GM19397 (cell line): ENCODE measurements around the gene CDC42BPB.

ENCODE experiments used
- ATAC-seq: cut with Tn5 transposase; IDR thresholded peaks from one replicate; pipeline ENCODE4 v1.9.1; 2021; ENCODE audit warnings: mild to moderate bottlenecking, moderate library complexity; ENCODE audit not compliant: unreplicated experiment

CDC42BPB gene

DNA sequence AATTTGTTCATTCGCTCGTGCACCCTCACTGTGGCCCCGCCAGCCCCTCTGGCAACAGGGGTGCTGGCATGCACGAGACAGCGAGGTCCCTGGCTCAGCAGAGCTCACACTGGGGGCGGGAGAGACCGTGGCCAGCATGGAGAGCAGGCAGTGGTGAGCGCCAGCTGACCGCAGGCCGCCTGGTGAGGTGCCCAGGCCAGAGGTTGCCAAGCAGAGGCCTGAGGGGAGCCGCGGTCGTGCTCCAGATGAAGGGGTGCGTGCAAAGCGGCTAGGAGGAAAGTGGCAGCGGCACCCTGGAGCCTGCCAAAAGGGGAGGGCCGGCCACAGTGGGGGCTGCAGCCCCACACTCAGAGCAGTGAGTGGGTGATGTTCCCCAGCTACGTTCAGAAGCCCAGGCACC, 56.1 kb downstream of the CDC42BPB start:
- no peak for ATAC-seq

DNA sequence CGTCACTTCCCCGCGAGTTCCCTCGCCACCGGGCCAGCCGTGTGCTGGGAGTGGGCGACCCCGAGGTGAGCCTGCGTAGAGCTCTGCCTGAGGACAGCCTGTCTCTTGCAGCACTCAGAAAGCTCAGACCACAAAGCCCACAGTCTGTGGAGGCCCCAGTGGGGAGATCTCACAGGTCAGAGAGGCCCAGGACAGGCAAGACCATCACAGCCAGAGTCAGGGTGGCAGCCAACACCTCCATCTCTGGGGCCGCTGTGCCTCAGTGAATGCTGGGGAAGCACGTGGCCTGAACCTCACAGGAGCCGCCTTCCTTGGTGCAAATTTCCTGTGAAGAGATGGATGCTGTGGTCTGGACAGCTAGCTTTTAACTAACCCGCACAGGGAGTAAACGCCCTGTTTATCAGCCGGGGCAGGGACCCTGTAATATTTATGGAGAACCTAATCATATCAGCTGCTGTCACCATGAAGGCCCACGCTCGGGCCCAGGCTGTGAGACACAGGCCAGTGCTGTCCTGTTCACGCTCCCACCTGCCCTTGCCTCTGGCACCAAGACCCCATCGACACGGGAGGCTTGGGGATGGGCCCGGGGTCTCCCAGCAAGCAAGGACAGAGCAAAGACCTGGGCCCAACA, 56.9 kb downstream of the CDC42BPB start:
- ATAC-seq: no peak

DNA sequence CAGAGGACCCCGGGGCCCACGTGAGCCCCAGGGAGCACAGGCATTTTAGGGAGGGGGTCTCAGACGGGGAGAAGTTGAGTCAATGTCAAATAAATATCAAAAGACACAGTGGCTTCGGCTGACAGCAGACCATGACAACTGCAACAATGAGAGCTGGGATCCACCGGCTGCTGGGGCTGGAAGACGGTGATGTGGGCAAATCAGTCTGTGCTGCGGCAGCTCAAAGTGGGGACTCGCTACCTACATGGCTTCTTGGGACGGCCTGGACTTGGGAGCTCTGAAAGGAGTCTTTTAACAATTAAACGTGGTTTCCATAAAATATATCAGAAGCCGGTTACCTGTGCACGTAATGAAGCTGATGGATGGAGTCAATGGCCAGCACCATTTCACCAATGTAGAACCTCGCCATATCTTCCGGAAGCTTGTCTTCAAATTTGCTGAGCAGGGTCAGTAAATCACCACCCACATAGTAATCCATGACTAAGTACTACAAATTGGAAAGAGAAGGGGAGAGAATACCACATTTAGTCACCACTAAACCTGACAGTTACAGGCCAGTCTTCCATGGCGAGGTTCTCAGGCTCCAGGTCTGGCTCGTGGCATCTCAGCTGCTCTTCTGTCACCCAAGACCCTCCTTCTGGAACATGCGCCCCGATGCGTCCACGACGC, 58.0 kb downstream of the CDC42BPB start:
- no peak for ATAC-seq

DNA sequence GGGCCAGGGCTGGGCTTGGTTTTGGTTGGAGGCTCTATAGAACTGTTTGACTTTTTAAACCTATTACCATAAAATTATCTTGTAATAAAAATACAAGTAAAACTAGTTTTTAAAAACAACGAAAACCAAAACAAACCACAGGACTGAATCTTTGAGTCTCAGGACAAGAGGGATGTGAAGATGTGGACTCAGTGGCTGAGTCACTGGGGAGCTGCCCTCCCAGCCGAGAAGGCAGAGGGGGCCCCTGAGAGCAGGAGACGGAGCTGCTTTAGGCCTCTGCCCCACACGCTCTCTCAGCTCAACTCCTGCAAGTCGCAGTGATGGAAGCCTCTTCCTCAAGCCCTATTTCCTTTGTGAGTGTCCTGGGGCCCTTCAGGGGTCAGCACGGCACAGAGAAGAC, 59.0 kb downstream of the CDC42BPB start:
- ATAC-seq: no peak

DNA sequence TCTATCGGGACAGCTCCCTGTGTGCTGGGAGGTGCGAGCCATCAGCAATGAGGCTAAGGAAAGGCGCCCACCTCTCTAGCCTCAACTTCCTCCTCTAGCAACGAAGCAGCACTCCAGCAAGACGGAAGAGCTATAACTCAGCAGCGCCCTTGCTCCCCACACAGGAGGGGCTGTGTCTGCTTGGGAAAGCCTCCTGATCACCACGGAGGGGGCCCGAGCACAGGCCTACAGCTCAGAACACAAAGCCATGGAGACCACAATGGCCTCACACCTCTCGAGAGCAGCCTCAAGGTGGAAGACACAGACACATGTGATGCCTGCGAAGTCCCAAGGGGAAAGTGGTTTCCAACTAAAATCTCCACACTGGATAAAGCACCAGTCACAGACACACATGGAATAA, 60.4 kb downstream of the CDC42BPB start:
- ATAC-seq: no peak

DNA sequence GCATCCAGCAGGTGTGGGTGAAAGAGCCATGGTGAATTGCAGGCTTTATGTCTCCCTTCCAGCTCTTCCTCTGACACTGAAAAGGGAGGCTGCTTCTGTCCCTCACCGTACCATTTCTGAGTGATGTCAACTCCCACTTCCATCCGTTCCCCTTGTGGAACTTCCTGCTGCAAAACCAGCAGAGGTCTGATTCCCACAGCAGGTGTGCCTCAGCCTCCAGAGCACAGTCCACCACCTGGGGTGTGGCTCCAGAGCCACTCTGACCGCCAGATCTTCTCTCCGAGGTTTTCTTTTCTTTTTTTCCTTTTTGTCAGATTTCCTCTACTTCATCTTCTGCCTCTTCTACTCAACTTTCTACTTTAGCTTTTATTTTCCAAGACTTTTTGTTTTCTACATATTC, 62.7 kb downstream of the CDC42BPB start:
- ATAC-seq: no peak

DNA sequence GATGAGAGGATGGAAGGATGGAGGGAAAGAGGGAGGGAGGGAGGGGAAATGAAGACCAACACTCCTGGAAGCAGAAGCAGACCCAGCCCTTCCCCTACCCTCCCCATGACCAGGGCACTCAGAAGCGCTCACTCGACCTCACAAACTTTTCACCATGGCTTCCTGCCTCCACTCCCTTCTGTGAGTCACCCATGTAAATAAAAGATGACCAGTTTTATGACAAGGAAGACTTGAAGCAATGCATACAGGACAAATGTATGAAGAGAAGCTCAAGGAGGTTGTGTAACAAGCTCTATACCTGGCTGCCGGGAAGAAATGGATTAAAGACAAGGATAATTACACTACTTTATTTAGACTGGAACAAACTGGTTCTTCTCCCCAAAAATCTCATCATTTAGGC, 63.8 kb downstream of the CDC42BPB start:
- no peak for ATAC-seq

DNA sequence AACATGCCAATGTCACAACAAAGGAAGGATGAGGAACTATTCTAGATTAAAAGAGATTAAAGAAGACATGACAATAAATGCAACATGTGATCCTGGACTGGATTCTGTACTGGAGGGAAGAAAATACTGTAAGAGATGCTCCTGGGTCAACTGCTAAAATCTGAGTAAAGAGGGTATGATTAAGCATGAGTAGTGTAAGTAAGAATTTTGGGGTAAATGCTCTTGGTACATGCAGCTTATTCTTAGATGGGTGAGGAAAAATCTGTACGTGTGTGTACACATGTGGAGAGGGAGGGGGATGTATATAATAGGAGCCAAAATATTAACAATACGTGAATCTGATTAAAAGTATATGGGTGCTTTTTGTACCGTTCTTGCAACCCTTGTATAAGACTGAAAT, 66.0 kb downstream of the CDC42BPB start:
- no peak for ATAC-seq

DNA sequence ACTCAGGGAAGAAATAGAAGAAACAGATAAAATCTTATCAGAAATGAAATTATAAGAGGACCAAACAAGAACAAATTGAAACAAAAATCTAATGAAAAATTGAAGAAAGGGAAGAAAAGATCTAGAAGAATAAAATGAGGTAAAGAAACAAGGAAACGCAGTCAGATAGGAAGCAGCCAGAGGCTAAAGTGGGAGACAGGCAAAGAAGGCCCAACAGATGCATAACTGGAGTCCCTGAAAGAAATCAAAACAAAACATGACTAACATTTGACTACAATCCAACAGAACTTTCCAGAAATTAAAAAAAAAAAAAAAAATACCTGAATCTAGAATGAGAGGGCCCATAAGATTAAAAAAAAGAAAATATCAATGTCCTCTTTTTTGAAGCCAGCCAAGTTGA, 69.3 kb downstream of the CDC42BPB start:
- ATAC-seq: no peak

DNA sequence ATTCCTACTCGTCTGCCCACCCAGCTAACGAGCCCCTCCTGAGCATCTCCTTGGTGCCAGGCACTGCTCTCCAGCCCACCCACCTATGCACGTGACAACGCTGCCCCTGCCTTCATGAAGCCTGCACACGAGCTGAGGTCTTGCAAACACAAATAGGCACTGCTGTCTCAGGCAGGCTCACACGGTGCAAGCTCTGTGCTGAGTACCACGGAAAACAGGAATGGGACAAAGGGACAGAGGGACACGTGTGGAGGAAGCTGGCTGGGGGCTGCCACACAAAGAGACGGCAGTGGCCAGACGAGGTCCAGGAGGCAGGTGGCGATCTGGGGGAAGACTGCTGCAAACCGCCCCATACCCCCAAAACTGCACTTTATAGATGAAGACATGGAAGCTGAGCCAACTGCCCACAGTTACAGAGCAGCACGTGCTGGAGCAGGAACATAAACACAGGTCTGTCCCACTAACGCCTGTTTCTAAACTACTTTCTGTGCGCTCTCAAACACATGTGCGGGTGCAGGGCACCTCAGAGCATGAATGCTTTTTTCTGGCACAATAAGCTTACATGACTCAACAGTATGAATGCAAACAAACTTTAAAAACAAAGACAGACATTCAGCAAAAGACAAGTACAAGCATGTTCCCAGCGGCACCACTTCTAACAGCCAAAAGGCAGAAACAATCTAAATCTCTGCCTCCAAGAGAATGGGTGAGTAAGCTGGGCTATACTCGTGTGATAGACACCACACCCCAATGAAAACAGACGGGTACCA, 70.4 kb downstream of the CDC42BPB start:
- ATAC-seq: no peak

DNA sequence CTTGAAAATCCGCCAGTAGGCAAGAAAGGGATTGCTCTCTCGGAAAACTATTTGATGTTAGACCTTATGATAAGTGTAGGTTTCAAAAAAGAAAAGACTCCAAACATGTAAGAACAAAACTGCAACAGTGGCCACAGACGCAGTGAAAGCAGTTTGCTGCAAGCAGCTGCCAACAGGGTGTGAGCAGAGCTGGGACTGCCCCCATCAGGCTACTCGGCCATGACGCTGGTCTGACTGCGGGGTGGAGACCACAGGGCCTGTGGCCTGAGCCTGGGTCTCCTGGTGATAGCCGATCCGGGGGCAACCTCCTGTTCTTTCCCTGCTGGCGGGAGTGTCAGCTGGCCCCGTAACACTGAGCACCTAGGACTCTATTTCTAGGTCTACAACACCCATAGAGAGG, 71.7 kb downstream of the CDC42BPB start:
- no peak for ATAC-seq

DNA sequence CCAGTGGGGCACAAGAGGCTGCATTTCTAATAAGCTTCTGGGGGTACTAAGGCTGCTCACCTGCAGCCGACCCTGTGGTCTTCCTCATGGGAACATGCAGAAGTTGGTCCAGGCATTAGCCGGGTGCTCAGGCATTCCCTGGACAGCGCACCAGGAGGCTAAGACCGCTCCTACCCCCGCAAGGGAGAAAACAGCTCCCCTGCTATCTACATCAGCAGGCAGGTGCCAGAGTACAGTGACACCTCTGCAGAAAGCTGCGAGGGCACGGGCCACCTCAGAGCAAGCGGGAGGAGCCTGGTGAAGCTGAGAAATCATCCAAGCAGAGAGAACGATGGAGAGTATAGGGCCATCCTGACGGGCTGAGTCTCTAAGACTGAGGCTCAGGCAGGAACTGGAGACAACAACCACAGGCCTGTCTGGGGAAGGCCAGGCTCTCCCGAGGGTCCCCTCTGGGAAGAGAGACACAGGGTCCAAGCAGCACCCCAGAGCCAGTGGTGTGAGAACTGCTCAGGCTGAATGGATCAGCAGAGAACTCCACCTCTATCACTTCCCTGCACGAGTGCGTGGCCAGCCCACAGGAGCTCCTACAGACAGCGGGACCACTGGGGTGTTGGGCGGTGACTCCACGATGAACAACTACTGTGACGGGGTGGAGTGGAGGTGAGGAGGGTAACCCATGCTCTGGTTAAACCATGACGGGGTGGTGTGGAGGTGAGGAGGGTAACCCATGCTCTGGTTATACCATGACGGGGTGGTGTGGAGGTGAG, 72.8 kb downstream of the CDC42BPB start:
- no peak for ATAC-seq

DNA sequence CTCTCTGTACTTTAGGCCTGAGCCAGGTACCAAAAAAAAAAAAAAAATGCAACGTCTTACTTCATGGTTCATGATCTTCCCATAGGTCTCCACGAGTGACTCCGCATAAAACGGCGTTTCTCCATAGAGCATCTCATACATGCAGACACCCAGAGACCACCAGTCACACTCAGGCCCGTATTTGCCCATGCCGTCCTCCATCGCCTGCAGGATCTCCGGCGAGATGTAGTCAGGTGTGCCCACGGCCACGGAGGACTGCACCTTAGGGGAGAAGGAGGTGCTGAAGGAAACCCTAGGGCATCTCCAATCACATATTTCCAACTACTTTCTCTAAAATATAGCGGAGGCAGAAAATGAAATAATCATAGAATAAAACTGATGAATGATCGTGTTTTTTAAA, 73.9 kb downstream of the CDC42BPB start:
- no peak for ATAC-seq

DNA sequence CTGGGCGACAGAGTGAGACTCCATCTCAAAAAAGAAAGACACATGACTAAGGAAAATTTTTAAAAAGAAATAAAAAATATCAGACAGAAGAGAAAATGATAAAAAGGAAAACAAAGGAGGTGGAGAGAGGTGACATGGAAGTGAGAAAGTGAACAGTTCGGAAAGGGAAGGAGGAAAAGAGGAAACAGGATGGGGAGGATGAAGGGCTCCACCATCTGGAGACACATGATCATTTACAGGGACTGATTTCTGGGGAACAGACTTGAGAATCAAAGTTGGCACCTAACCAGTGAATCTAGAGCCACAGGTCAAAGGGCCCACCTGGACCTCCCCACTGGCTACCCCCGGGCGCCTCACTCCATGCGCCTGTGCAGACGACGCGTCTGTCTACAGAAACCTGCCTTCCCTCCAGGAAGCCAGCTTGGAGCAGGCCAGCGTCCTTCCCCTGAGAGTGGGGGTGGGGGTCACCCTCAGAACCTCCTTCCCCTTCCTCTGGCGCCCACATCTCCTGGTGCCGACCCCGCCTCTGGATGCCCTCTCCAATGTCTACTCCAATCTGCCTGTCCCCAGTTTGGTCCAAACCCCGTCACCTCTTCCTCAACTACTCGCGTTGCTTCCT, 74.4 kb downstream of the CDC42BPB start:
- no peak for ATAC-seq

DNA sequence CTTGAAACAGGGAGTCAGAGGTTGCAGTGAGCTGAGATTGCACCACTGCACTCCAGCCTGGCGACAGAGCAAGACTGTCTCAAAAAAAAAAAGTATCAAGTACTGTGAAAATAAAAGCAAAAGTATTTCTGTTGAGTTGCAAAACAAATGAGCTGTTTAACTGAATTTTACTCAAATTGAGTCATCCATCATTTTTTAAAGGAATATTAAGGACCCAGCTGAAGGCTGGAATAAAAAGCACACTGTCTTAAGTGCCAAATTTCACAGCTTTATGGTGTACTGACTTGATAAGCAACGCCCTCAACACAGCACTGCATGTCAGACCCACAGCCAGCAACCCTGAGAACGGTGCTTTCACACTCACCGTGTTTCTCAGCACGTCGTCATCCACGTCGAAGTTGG, 76.9 kb downstream of the CDC42BPB start:
- ATAC-seq: no peak

DNA sequence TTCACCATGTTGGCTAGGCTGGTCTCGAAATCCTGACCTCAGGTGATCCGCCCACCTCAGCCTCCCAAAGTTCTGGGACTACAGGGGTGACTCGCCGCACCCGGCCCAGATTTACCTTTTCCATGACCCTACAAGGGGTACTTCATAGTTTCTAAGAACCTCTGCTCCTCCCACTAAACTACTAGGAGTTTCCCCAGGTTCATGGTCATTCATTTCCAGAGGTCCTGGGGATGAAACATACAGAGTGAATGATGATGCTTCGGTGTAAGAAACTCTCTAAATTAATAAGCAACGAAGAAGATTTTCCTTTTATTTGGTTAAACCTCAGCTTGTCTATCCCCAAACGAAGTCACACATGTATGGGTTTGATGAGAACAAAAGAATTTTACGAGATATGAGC, 77.9 kb downstream of the CDC42BPB start:
- ATAC-seq: no peak

DNA sequence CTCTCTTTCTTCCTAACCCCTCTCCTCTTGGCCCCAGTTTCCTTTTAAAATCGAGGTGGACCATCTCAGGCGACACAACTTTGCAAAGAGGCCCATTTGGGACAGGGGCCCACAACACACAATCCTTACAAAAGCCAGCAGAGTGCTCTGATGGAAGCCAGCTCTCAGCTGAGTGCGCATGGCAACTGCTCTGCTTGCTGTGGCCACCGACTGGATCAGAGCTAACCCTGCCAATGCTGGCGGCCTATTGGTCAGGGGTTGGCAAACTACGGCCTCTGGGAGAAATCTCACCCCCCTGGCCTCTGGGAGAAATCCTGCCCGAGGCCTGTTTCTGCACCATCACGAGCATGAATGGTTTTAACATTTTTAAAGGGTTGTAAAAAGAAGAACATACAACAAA, 79.9 kb downstream of the CDC42BPB start:
- no peak for ATAC-seq

DNA sequence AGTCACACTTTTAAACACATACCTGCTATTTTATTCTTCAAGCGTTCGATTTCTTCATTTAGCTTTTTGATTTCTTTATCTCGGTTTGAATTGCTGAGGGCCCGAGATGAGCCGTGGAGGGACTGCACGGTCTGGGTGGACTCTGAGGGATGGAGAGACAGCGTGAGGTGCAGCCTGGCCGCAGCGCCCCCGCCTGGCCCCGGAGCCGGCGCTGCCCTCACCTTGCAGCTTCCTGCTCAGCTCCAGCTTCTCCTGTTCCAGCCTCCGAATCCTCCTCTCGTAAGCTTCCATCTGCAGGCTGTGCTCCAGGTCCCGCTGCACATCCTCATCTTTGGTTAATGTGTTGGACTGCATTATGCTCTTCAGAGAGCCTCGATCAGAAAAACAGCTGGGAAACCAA, 81.7 kb downstream of the CDC42BPB start:
- ATAC-seq: no peak

DNA sequence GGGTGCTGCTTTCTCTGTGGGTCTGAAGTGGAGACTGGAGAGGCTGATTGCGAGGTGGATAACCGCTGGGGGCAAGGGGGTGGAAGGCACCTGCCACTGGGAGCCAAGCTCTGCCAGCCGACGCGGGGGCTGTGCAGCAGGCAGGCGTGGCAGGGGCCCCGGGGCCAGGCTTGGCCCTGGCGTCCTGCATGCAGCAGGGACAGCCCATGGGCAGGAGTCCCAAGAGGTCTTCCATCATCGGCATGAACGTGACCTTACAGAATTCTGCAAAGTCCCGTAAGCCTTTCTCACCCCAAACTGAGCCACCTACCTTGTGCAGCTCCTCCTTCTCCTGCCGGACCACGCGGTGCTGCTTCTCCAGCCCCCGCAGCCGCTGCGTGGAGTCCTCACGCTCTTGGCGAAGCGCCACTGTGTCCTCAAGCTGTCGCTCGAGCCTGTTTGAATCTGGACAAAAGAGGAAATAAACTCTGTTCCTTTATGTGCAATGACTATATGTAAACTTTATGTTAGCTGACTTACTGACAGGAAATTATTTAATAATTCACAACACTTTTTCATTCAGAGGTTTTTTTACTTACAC, 83.6 kb downstream of the CDC42BPB start:
- no peak for ATAC-seq

DNA sequence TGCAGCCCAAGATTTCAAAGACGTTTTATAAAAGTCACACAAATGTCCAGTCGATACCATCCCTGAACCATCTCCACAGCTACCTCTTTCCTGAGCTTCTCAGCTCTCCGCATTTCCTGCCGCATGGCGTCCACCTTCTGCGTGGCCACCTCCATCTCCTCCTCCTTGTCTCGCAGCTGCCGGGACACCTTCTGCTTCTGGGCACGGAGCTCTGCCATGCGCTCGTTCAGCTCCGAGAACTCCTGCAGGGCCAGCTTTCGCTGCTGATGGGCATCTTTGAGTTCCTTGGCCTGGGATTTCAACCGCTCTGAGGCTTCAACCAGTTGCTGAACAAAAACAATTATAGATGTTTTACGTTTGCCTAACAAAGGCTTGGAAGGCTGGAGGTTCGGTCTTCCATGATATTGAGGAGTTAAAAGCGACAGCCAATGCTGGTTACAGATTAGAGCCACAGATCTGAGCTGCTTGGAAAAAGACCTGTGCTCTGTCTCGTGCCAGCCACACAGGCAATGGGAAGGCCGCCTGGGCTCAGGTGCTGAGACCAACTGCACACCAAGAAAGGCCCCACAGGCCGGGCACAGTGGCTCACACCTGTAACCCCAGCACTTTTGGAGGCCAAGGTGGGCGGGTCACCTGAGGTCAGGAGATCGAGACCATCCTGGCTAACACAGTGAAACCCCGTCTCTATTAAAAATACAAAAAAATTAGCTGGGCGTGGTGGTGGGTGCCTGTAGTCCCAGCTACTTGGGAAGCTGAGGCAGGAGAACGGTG, 85.3 kb downstream of the CDC42BPB start:
- ATAC-seq: no peak
